Stimulated activated naive CD4-positive, alpha-beta T cell (primary cell): Measurements from ENCODE around the gene UBN1.

Experiments
- DNase-seq, 6 experiments: peaks; one replicate each; lab custom pipeline; 2025; lab: John Stamatoyannopoulos, UW

Gene UBN1

GRCh38 chr16:4859900-4860255, 12.6 kb downstream of the UBN1 start:
- no peak for DNase-seq

- no peak for DNase-seq
Measured at GRCh38 chr16:4860727-4861342, 13.6 kb downstream of the UBN1 start.

GRCh38 chr16:4862639-4863038, 15.4 kb downstream of the UBN1 start:
- DNase-seq, result no peak

- no peak for DNase-seq
Measured at GRCh38 chr16:4864728-4865127, 17.4 kb downstream of the UBN1 start.

GRCh38 chr16:4865231-4865860, 18.1 kb downstream of the UBN1 start:
- DNase-seq, result no peak

- no peak for DNase-seq
Measured at GRCh38 chr16:4866586-4866985, 19.3 kb downstream of the UBN1 start.

- no peak for DNase-seq
Measured at GRCh38 chr16:4868026-4868425, 20.7 kb downstream of the UBN1 start.

- no peak for DNase-seq
Measured at GRCh38 chr16:4868535-4868934, 21.3 kb downstream of the UBN1 start.

- no peak for DNase-seq
Measured at GRCh38 chr16:4869147-4869805, 22.0 kb downstream of the UBN1 start.

GRCh38 chr16:4870138-4870671, 22.9 kb downstream of the UBN1 start:
- DNase-seq, result no peak

- no peak for DNase-seq
Measured at GRCh38 chr16:4871071-4871470, 23.8 kb downstream of the UBN1 start.

GRCh38 chr16:4873091-4873490, 25.8 kb downstream of the UBN1 start:
- DNase-seq, result no peak

- no peak for DNase-seq
Measured at GRCh38 chr16:4874666-4875065, 27.4 kb downstream of the UBN1 start.

GRCh38 chr16:4876646-4877379, 29.5 kb downstream of the UBN1 start:
- DNase-seq, result no peak

GRCh38 chr16:4877380-4877685, 30.1 kb downstream of the UBN1 start:
- no peak for DNase-seq

GRCh38 chr16:4879049-4879448, 31.8 kb downstream of the UBN1 start:
- no peak for DNase-seq

- no peak for DNase-seq
Measured at GRCh38 chr16:4880006-4880580, 32.8 kb downstream of the UBN1 start.

GRCh38 chr16:4882000-4882632, 34.8 kb downstream of the UBN1 start:
- no peak for DNase-seq

- no peak for DNase-seq
Measured at GRCh38 chr16:4882633-4883285, 35.5 kb downstream of the UBN1 start.

GRCh38 chr16:4883501-4883900, 36.2 kb downstream of the UBN1 start:
- no peak for DNase-seq

GRCh38 chr16:4884209-4884608, 36.9 kb downstream of the UBN1 start:
- no peak for DNase-seq
